Anterior cingulate cortex (tissue), 58 donors: ENCODE results near the gene ZDHHC19.
"Not testable (repeated sequence)": the region's sequence is repeated elsewhere in the genome, so short reads cannot be mapped to it uniquely, and the experiment has no call there.

Experiments
- DNase-seq, 58 donors: peaks; one replicate each; lab custom pipeline; 2025; lab: John Stamatoyannopoulos, UW

The ZDHHC19 gene, protein sequence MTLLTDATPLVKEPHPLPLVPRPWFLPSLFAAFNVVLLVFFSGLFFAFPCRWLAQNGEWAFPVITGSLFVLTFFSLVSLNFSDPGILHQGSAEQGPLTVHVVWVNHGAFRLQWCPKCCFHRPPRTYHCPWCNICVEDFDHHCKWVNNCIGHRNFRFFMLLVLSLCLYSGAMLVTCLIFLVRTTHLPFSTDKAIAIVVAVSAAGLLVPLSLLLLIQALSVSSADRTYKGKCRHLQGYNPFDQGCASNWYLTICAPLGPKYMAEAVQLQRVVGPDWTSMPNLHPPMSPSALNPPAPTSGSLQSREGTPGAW

GRCh38 chr3:196210673-196211556 lies at the start of gene ZDHHC19:
ZDHHC19 (minus strand) TSS chr3:196211400; CDS start chr3:196211315, 85 bp downstream.
- DNase-seq: no peak

GRCh38 chr3:196260784-196261183 lies 49.6 kb upstream of the ZDHHC19 start:
- no peak for DNase-seq

GRCh38 chr3:196255776-196256175 lies 44.6 kb upstream of the ZDHHC19 start:
- no peak for DNase-seq

- DNase-seq: no peak
These were observed 43.4 kb upstream of the ZDHHC19 start for GRCh38 chr3:196254376-196255283.

DNA sequence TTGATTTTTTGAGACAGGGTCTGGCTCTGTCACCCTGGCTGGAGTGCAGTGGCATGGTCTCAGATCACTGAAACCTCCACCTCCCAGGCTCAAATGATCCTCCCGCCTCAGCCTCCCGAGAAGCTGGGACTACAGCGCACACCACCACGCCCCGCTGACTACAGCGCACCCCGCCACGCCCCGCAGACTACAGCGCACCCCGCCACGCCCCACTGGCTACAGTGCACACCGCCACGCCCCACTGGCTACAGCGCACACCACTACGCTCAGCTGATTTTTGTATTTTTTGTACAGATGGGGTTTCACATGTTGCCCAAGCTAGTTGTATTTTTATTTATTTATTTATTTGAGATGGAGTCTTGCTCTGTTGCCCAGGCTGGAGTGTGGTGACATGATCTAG lies 40.7 kb upstream of the ZDHHC19 start:
- no peak for DNase-seq

DNA sequence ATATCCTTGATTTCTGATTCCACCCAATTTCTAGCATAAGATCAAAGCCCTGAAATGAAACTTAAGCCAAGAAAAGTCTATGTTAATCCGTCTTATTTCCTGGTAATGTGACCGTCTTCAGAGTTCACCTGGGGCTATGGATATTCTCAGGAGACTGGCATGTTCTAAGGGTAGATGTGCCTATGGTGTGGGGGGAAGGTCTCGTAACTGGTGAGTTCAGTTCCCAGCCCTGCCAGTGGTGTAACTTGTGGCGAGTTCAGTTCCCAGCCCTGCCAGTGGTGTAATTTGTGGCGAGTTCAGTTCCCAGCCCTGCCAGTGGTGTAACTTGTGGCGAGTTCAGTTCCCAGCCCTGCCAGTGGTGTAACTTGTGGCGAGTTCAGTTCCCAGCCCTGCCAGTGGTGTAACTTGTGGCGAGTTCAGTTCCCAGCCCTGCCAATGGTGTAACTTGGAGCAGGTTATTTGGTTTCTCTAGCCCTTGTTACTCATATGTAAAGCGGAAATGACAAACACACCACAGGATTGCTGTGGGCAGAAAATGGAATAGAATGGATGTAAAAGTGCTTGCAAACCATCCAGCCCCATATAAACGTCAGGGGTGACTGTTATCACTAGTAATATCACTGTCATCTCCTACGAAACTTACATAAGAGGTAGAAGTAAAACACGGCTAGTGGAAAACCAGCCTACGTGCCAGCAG lies 35.6 kb upstream of the ZDHHC19 start:
- no peak for DNase-seq

- DNase-seq: not testable (repeated sequence)
These were observed 33.0 kb upstream of the ZDHHC19 start for GRCh38 chr3:196244166-196244565.

DNA sequence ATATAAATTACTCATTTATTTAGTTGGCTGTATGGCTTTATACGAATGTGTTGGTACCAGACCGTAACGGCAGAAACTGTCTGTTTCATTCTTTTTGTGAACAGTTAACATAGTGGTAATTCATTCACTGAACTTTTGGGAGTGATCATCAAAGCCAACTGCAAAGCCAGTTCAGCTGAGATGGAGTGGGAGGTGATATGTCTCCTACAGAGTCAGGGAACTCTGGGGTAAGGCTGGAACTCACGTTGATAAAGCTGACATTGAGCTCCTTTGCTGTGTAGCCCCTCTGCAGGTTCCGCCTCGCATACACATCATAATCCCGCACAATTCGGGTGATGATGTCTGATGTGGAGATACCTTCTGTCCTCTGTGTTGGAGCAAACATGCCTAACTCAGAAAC lies 30.5 kb upstream of the ZDHHC19 start:
- DNase-seq: no peak

GRCh38 chr3:196240424-196240823 lies 29.2 kb upstream of the ZDHHC19 start:
- no peak for DNase-seq

DNA sequence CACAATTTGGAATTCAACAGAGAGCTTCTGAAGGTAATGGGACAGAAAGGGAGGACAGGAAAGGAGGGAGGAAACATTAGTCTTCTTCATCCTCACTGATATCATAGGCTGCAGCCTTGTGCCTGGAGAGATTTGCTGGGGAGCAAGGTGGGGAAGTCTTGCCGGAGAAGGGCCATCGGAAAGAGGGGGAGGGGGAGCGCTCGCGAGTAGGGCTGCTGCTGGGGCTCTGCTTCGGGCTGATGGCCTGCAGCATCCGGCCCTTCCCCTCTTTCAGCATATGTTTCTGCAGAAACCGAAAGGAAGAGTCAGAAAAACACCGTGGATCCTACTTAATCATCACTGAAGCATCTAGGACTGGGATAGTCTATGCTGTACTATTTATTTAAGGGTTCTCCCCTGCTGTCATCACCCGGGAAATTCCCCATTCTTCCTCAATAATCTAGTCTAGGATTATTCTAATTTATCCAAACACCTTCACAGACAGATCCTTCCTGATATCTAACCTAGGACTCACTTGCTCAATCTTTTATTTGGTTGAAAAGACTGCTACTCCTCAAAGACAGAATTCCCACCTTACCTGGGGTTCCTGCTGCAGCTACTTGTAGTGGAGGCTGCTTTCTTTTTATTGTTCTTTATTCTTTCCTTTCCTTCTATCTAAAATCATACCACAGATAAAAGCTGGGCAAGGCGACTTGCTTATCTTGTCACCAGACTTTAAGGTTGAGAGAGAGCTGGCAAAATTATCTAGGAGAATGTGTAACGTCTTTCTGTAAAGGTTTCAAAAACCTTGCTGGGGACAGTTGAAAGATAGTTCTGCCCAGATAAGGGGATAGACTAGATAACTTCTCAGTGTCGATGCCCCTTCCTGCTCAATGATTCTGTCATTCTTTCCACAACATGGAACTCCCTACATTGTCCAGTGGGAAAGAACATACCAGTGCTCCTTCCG lies 27.7 kb upstream of the ZDHHC19 start:
- DNase-seq: no peak

DNA sequence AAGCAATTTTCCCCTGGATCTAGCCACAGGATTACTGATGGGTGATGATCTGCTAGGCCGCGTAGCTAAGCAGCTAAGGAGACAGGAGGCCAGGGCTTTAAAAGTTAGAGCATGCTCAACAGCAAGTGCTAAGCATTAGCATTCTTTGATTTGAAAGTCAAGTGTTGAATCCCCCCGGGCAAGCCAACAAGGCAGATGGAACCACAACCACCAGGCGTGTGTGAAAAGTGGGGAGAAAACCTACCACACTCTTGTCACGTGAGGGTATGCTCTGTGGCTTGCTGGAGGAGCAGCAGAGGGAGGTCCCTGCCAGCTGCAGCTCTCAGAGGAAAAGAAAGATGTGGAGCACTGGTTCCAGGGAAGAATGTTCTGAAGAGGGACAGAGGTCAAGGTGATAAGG lies 26.0 kb upstream of the ZDHHC19 start:
- DNase-seq: no peak

DNA sequence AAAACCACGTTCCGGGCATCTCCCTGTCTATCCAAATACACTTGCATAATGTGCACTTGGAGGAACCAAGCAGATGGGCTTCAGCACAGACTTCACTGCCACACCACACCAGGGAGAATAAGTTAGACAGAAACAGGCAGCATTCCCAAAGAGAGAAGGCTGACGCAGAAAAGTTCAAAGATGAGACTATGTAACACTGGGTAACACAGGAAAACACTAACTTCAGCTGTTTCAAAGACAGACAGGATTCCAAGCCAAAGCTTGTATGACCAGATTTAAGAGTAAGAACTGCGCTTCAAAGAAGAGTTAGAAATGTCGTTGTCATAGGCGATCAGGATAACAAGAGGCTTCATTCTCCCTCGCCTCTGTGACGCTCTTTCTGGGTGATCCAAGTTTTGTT lies 25.0 kb upstream of the ZDHHC19 start:
- no peak for DNase-seq

GRCh38 chr3:196235452-196236122 lies 24.4 kb upstream of the ZDHHC19 start:
- DNase-seq: no peak

DNA sequence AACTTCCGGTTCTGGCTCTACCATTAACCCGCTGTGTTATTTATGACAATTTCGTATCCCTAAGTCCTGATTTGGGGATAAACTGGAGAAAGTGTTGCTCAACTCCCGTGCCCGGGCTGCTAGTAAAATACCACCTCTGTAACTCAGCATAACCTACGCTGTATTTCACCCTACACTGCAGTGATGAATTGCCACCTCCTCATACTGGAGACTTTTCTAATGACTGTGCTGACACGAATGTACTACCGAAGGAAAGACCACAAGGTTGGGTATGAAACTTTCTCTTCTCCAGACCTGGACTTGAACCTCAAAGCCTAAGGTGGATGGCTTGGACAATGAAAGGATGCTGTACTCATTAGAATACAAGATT lies 21.7 kb upstream of the ZDHHC19 start:
- no peak for DNase-seq

DNA sequence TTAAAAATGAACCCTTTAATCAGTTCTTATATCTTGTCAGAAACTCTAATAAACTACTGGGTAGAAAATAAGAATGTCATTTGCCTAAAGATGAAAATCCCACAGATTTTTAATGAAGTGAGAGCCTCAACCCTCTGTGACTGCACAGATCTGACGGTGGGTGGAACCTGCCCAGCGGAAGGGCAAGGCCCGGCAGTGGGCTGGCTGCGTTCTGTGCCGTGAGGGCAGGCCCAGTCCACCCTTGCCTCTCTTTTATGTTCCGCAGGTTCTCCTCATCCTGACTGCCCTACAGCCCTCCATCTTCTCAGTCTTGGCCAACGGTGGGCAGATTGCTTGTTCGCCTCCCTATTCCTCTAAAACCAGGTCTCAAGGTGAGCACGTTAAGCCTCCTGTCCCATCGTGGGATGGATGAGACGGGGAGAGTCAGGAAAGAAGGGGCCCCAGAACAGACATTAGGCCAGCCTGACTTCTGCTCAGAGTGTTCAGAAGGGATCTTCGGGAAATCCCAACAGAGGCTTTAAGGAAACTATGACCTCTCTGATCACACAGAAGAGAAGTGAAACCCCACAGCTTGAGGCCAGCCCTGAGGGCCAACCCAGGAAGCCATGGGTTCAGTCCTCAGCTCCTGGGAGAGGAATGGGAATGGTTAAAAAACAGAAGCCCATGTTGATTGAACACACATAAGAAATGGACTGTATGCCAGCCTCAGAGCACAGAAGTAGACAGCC lies 21.1 kb upstream of the ZDHHC19 start:
- no peak for DNase-seq

DNA sequence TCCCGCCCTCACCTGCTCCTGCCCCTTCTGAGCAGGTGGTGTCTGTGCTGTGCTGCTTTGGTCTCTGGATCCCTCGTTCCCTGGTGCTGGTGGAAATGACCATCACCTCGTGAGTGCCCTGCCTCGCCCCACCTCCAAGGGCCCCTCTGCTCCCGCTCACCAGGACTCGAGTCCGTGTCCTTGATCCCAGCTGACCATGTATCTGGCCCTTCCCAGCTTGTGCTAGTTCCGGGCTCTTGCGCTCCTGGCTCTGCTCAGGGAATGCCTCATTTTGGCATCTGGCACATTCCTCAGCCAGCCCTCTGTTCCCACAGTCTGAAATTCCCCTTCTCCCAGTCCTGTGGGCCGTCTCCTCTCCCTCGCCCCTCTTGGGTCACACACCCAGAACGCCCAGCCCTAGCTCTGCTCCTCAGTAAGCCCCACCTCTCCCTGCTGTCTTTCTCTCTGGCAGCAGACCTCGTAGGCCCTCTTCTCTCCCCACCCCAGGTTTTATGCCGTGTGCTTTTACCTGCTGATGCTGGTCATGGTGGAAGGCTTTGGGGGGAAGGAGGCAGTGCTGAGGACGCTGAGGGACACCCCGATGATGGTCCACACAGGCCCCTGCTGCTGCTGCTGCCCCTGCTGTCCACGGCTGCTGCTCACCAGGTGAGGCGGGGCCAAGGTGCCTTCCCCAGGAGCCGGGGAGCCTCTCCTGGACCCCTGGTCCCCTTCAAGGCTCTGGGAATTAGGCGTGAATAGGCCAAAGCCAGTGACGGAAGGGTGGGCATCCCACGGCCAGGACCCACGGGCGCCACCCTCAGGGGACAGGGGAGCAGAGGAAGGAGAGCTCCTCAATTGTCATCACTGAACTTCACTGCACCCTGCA lies 16.7 kb upstream of the ZDHHC19 start:
- DNase-seq: no peak

GRCh38 chr3:196227121-196227561 lies 15.9 kb upstream of the ZDHHC19 start:
- no peak for DNase-seq
